Measurements from ENCODE around the gene DUSP3.
A peak's percentile ranks its signal among the peaks of the same experiment; 100 is the strongest.

The DUSP3 gene

GRCh38 chr17:43728081-43728480, 50.7 kb downstream of the DUSP3 start:
- DNase-seq (ENCODE audit: low spot score) = no peak

DNA sequence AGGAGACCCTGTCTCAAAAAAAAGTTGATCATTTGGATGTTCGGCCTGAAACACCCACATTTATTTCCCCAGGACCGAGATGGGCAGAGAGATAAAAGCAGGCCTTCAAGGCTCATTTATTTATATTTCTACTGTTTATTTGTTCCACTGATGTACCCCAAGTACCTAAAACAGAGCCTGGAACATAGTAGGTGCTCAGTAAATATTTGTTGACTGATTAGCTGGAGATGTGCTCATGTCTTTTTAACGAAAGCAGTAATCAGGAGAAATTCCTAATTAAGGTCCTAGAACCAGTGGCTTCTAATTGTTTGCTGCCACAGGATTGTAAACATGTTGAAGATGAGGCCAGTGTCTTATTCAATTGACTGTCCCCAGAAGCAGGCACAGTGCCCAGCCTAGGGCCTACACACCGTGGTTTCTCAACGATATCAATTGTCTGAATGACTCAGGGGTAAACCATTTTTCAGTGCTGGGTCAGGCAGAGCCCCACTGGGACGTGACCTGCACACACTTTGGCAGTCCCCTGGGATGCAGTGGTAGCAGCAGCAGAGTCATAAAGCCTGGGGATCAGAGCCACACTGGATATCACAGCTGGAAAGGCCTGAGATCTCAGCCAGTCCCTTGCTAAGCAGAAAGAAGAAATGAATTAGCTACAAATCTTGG, 54.9 kb downstream of the DUSP3 start:
- DNase-seq (ENCODE audit: low spot score) = no peak

GRCh38 chr17:43722870-43723665, 55.7 kb downstream of the DUSP3 start:
- no peak for DNase-seq (ENCODE audit: low spot score)

GRCh38 chr17:43722269-43722619, 56.5 kb downstream of the DUSP3 start:
- DNase-seq (ENCODE audit: low spot score) = no peak

GRCh38 chr17:43721537-43722268, 57.1 kb downstream of the DUSP3 start:
- DNase-seq (ENCODE audit: low spot score) = no peak

DNA sequence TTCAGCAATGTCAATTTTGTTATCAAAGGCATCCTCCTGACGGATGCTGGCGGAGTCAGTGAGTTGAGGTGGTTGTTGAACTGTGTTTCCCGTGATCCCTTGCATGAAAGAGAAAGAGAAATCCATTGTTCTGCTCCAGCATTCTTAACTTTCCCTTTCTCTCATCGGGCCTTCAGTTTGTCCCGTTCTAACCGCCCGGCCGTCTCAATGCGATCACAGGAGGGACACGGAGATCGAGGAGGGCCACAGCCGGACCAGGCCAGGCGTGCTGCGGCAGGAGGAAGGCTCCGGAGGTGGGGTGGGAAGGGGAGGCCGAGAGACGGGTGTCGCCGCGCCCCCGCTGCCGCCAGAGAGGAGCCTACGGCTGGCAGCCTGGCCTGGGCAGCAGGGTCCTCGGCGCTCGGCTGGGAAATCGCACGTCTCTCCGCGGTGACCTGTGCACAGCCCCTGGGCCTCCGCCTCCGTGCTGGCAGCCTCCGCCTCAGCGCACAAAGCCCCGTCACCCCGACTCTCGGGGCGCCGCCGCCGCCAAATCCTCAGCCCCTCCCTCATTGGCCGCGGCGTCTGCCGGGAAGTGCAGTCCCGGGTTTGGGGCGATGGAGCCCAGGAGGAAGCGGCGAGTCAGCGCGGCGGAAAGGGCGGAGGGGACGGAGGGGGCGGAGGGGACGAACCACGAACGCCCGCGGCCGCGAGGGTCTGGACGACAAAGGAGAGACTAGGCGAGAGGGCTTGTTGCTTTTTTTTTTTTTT, 58.3 kb downstream of the DUSP3 start:
- peak; percentile 75 for DNase-seq (ENCODE audit: low spot score)

DNA sequence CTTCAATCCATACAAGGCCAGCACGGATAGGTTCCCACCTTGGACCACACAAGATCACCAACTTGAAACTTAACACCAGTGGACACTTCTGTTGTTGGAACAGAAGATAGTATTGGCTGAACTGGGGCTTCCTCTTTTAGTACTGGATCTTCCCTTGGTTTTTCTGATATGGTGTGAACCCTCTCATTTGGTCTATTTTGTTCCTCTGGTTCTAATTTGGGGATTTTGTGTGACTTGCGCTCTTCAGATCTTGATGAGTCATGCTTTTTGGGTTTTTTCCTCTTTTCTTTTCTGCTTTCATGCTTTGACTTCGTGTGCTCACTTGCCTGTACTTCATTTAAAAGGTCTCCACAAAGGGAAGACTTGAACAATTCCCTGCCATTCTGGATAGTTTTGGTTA, 59.2 kb downstream of the DUSP3 start:
- DNase-seq (ENCODE audit: low spot score) = peak; percentile 7

GRCh38 chr17:43718544-43718943, 60.2 kb downstream of the DUSP3 start:
- no peak for DNase-seq (ENCODE audit: low spot score)

DNA sequence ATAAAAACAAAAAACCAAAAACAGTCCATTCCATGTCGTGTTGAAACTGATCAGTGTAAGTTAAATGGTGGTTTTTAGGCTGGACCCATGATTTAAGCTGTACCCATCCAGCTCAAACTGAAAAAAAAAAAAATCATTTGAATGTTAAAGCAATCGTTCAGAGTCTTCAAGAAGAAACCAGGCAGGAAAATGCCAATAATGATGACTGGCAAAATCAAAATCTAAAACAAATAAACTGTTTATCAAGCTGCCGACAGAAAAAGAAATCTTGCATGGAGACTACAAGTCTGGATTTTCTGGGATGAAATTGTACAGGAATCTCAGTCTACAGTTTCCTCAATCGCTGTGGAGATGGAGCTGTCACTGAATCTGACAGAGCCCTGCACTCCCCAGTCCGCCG, 60.9 kb downstream of the DUSP3 start:
- no peak for DNase-seq (ENCODE audit: low spot score)

Measured in CD4-positive, alpha-beta T cell treated with Interleukin-15 for 4 hours (primary cell).